NCI-H1105 treated with DMSO at 0.1 percent for 48 hours (cell line): Measurements from ENCODE around the gene KRTAP5-4.

Experiments
- DNase-seq: peaks from one replicate; lab custom pipeline; 2025; lab: John Stamatoyannopoulos, UW

The KRTAP5-4 gene

GRCh38 chr11:1572197-1573076 lies 49.5 kb downstream of the KRTAP5-4 start, which contains the start of gene DUSP8:
DUSP8 (minus strand) TSS chr11:1572271; CDS start chr11:1565826, 6,445 bp downstream.
- DNase-seq, result peak; percentile 78

GRCh38 chr11:1571760-1572196 lies 50.2 kb downstream of the KRTAP5-4 start:
- DNase-seq, result no peak
